Stimulated activated CD4-positive, alpha-beta T cell treated with anti-CD3 and anti-CD28 coated beads, Interleukin-4, amount 100 ng/mL, for 1 hour (primary cell): ENCODE results near the gene BLVRB.
"Not testable (repeated sequence)": the region's sequence is repeated elsewhere in the genome, so short reads cannot be mapped to it uniquely, and the experiment has no call there.

Experiments
- DNase-seq: peaks from one replicate; pipeline ENCODE4 v3.0.0-alpha.2; 2020

BLVRB gene

DNA sequence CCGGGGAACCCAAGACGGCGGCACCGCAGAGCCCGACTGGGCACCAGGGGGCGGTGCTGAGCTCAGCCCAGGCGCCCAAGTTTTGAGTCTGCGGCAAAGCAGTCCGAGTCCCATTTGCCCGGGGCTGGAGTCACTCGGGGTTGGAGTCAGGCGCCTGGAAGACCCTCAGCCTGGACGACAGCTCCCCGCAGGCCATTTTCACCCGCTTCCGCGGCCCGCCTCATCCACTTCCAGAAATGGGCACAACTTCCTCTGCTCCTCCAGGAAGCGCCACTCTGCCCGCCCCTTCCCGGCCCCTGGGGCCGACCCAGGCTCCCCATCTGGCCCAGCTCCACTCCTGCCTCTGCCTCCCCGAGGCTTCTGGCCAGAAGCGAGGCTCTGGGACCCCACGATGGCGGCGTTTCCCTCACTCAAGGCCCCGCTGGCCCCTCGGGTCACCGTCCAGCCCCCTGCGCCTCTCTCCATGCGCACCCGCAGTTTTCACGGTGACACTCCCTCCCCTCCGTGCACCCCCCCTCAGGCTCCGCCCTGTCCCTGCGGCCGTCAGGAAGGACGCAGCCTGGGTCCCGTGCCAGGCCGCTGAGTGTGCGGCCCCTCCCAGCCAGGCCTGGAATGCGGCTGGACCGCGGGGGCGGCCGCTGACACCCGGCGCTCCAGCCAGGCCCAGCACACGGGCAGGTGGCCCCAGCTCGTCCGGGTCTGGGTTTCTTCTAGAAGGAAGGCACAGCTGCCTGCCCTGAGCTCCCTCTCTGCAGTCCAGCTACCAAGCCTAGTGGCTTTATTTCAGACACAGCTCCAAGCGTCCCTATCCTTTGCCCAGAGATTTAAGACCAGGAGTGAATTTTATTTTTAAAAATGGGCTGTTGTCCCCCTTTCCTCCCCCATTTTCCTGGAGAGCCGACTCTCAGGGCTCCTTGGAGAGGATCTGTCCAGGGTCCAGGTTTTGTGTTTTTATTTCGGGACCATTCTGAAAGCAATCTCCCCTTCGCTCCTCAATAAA lies 44.5 kb downstream of the BLVRB start:
- peak; percentile 71 for DNase-seq

- DNase-seq: no peak
Observed at GRCh38 chr19:40420451-40420765, 45.1 kb downstream of the BLVRB start.

DNA sequence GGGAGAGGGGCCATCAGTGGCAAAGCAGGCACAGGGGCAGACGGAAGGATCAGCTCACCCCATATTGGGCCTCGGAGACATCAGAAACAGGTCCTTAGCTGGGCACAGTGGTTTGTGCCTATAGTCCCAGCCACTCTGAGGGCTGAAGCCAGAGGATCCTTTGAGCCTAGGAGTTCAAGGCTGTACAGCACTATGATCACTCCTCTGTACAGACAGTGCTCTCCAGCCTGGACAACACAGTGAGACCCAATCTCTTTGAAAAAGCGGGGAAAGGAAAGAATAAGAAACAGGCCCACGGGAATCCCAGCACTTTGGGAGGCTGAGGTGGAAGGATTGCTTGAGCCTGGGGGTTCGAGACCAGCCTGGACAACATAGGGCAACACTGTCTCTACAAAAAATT lies 45.8 kb downstream of the BLVRB start:
- DNase-seq: no peak

- DNase-seq: no peak
Observed at GRCh38 chr19:40419066-40419612, 46.4 kb downstream of the BLVRB start.

DNA sequence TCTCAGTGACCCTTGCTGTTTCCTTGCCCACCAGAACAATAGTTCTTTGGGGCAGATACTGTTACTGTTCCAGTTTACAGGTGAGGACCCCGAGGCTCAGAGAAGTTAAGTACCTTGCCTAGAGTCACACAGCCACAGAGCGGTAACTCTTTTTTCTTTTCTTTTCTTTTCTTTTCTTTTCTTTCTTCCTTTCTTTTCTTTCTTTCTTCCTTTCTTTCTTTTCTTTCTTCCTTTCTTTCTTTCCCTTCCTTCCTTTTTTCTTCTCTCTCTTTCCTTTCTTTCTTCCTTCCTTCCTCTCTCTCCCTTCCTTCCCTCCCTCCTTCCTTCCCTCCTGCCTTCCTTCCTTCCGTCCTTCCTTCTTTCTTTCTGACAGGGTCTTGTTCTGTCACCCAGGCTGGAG lies 47.5 kb downstream of the BLVRB start:
- DNase-seq: no peak

- no peak for DNase-seq
Observed at GRCh38 chr19:40417643-40417981, 47.9 kb downstream of the BLVRB start.

DNA sequence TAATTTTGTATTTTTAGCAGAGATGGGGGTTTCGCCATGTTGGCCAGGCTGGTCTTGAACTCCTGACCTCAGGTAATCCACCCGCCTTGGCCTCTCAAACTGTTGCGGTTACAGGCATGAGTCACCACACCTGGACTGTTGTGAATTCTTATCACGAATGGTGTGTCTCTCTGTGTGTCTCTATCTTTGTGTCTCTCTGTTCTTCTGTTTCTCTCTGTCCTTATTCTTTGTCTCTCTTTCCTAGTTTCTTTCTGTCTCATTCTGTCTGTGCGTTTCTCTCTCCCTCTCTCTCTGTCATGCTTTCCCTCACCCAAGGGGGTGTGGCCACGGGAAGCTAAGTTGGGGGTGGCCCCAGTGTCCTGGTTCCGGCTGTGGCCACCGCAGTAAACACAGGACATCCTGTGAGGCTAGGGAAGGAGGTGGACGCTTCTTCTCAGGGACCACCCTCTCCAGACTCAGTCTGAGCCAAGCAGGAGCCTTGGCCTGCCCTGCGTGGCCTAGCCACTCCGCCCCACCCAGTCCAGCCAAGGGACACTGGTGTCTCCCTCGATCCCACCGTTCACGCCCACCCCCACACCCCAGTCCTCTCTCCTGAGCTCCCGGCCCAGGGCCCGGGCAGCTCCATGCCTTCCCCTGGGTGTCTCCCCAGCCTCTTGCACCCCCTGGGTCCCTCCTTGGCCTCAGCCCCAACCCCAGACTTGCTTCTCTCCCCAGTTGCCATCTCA lies 48.5 kb downstream of the BLVRB start:
- no peak for DNase-seq

GRCh38 chr19:40415768-40416167 lies 49.8 kb downstream of the BLVRB start:
- DNase-seq: no peak

DNA sequence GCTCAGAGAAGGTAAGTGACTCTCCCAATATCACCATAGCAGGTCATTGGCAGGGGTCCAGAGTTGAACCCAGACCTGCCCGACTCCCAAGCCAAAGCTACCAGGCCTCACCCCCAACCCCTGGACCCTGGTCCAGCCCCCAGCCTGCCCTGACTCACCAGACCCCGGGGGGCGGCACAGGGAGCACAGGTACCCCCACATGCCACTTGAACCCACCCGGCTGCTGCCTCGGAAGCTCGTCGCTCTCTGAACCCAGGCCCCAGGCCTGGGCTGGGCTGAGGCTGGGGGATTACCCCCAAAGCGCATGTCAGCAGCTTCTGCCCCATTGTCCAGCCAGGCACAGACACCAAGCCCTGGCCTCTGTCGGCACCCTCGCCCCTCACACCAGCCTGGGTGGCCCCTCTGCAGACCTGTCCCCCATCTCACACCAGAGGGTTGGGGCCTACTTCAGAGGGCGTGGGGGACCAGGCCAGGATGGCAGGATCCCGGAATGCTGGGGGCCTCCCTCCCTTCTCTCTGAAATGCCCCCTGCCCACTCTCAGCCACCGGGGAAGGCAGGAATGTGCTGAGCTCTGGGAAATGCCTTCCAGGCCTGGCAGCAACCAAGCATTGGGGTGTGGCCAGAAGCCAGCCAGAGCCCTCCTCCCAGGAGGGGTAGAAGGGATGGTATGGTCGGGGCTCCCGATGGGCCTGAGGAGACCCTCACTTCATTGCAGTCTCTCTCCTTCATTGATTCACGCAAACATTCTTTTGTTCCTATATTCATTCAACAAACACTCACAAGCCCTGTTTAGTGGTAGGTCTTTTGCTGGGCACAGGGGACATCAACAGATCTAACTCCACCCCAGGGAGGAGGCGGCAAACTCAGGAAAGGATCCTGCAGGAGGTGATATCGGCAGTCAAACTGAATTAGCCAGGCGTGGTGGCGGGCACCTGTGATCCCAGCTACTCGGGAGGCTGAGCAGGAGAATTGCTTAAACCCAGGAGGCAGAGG lies 50.7 kb downstream of the BLVRB start:
- no peak for DNase-seq

DNA sequence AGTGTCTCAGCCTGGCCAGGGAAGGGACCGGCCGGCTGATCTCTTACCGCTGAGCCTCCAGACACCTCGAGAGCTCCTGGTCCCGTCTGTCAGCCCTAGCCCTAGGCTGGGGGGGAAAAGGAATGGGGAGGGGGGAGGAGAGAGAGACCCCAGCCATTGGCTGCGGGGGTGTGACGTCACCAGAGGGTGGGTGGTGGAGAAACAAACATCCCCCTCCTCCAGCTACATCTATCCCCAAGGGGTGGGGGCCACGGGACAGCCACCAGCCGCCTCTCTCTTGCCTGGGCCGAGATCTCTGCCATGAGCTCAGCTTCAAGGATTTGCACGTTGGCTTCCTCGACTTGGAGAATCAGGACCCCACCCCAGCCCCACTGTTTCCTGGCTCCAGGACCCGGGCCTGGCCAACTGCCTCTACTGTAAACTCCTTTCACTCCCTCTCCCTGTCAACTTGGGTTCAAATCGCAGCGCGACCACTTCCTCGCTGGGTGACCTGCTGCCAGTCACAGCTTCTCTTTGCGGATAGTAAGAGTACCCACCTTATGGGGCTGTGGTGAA lies 52.2 kb downstream of the BLVRB start, which contains the start of gene PRX:
PRX (minus strand) TSS at position 88 of the 555 bp plus-strand sequence. CDS start 5,446 bp downstream, outside the sequence.
- no peak for DNase-seq

GRCh38 chr19:40412866-40413265 lies 52.7 kb downstream of the BLVRB start:
- DNase-seq: no peak

DNA sequence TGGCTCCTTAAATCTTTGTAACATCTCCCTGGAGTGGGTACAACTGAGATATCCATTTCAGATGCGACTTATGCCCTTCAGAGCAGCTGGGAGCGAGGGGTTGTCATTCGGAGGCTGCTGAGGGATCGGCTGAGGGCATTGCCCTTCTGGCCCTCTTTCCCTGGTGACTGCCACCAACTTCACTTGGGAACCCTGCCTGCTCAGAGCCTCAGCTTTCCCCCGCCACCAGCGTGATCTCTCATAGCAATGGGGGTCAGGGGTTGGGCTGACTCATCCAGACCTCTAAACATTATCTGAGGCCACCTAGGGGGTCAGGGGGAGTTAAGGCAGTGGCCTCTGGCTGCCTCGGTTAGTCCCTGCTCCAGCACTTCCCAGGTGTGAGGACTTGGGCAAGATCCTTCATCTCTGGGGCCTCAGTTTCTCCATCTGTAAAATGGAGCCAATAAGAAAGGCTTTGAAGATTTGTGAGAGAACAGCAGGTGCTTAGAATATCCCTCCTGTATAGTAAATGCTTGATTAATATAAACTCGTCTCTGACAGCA lies 53.5 kb downstream of the BLVRB start:
- no peak for DNase-seq

- no peak for DNase-seq
Observed at GRCh38 chr19:40411125-40411842, 54.3 kb downstream of the BLVRB start.

GRCh38 chr19:40410030-40410389 lies 55.5 kb downstream of the BLVRB start:
- DNase-seq: no peak

DNA sequence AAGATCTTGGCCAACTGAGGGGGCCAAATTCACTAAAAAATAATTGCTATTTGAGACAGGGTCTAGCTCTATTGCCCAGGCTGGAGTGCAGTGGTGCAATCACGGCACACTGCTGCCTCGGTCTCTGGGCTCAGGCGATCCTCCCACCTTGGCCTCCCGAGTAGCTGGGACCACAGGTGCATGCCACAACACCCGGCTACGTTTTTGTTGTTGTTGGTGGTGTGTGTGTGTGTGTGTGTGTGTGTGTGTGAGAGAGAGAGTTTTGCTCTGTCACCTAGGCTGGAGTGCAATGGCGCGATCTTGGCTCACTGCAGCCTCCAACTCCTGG lies 57.0 kb downstream of the BLVRB start:
- DNase-seq: not testable (repeated sequence)

- no peak for DNase-seq
Observed at GRCh38 chr19:40407714-40408597, 57.6 kb downstream of the BLVRB start.

DNA sequence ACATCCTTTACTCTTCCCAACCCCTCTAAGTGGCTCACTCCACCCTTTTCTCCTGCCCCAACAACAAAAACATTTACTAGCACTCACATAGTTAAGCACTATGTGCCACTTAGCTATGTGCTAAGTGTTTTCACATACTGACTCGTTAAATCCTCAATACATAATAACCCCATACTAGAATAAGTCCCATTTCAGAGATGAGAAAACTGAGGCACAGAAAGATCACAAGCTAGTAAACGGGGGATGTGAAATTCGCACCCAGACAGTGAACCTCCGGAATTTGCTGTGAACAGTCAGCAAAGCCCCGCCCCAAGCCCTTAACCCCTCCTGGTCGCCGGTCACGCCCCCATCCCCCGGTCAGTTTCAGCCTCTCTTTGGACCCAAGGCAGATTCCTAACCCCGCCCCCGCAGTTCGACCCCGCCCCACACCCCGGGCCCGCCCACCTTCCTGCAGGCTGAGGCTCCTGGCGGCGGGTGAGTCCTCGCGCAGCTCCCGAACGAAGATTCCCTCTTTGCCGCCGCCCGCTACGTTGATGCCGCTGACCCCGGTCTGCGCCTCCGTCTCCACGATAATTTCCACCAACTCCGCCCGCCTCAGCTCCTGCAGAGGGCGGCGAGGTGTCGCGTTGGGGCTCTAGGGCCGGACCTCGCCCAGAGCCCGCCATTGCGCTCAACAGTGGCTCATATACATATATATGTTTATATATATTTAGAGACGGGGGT lies 62.1 kb downstream of the BLVRB start:
- DNase-seq: peak; percentile 69

GRCh38 chr19:40400559-40400958 lies 65.0 kb downstream of the BLVRB start:
- DNase-seq: no peak

- DNase-seq: peak; percentile 72
Observed at GRCh38 chr19:40398417-40399131, 67.0 kb downstream of the BLVRB start.
